ENCODE data around the gene RSL24D1. TPM values are rescaled to one million over a fixed set of nuclear protein-coding genes. Genes with fewer than 3 reads are reported as not detected.

RSL24D1 gene
- total and polyA plus RNA-seq, 9 of the 15 experiments (the other 6 are each of a cell fraction or from before 2014, with no cell fraction given) = 133 to 324 (median 223) TPM

- Histone ChIP-seq H3K4me3 (no peak overlapping the region), H3K9me1 (ENCODE audit: control insufficient read depth, insufficient read depth, low read length) (no peaks in the 10 kb centered on the region), H3K79me2 (ENCODE audit: control insufficient read depth, insufficient read depth, low read length) (peaks cover 83% of the 10 kb centered on the region), H3K9ac (ENCODE audit: insufficient read depth in 1 of 2, low read depth in 2 of 2, low read length in 2 of 2) (peak overlapping the region in 1 of 2 experiments; percentile 77; a peak in 2 of 4 replicates), H2AFZ (ENCODE audit: low read depth, low read length) (no peak overlapping the region; the same call in 1 of the 2 replicates), H4K20me1 (replicated peaks; ENCODE audit: control insufficient read depth, insufficient read depth, low read length) (no peaks in the 10 kb centered on the region), H3K9me3 (replicated peaks; ENCODE audit: control insufficient read depth, insufficient read depth, low read depth, low read length) (no peaks in the 10 kb centered on the region), H3K27ac (ENCODE audit: extremely low read depth, low read depth, low read length) (peak overlapping the region; percentile 93), H3K27me3 (ENCODE audit: control insufficient read depth in 2 of 2, insufficient read depth in 2 of 2, low read length in 2 of 2) (no peaks in the 10 kb centered on the region), H3K4me1 (replicated peaks in 1 of 2; ENCODE audit: control insufficient read depth in 2 of 2, insufficient read depth in 2 of 2, low read length in 2 of 2) (peaks cover 0 to 44% of the 10 kb centered on the region in 2 experiments; a peak in 3 of 5 replicates), H3K4me2 (ENCODE audit: insufficient read depth, low read length) (peak overlapping the region; percentile 43), H3K36me3 (ENCODE audit: control insufficient read depth, insufficient read depth, low read length) (peaks cover 5% of the 10 kb centered on the region)
- CTCF ChIA-PET (ENCODE audit: low intra/inter-chr PET ratio) = no interaction called here
- FAIRE-seq = peak; percentile 86
- BruUV-seq (replicated peaks) = no TSS peak
- WGBS (ENCODE audit: insufficient coverage, low coverage, missing lambda C conversion rate) = 0% methylated on average over 5 of the region's 5 CpGs
- intact Hi-C loops (cut with micrococcal nuclease) (loop anchor here (5.0 kb wide), 1 partner anchor 168 kb away; the partner anchor contains the start of genes CCPG1 and PIERCE2), in situ Hi-C loops (cut with MboI) (loop anchor here (5.0 kb wide), 1 partner anchor 43 kb away; no protein-coding TSS in a partner anchor)
- POLR2A ChIA-PET = interaction anchor here (0.6 to 2.8 kb wide), 6 partner anchors 10 to 79 kb away, joined by 3 to 11 read pairs (median 4); partner anchors contain the start of genes PIGB and PIGBOS1
- ATAC-seq = peak; percentile 74
- DNase-seq (ENCODE audit: extremely low read depth in 1 of 4, low spot score in 3 of 4) = peak; percentile 48 to 87 (median 64)
- TF ChIP-seq ZNF239 (CRISPR knock-in tag; IDR thresholded peaks at IDR 0.05) (no peak), SOX6 (IDR thresholded peaks at IDR 0.05) (peak; percentile 61; the same call in 1 of the 2 replicates), ZNF507 (tag; conservative IDR thresholded peaks at IDR 0.05) (no peak), TBL1XR1 (IDR thresholded peaks at IDR 0.05; ENCODE audit: low read length in 2 of 2) (peak in 1 of 2 experiments; percentile 73; a peak in 1 of 4 replicates), TAL1 (IDR thresholded peaks at IDR 0.05) (peak; percentile 85), IRF9 (tag; IDR thresholded peaks at IDR 0.05) (no peak), ZNF778 (CRISPR knock-in tag; IDR thresholded peaks at IDR 0.05) (no peak), ZNF121 (CRISPR knock-in tag; conservative IDR thresholded peaks at IDR 0.05) (no peak), TEAD1 (CRISPR knock-in tag; IDR thresholded peaks at IDR 0.05) (0 out of 4 replicates have a peak, but pooled peaks have one; percentile 2 to 48)
- TF ChIP-seq, protein P1, sequence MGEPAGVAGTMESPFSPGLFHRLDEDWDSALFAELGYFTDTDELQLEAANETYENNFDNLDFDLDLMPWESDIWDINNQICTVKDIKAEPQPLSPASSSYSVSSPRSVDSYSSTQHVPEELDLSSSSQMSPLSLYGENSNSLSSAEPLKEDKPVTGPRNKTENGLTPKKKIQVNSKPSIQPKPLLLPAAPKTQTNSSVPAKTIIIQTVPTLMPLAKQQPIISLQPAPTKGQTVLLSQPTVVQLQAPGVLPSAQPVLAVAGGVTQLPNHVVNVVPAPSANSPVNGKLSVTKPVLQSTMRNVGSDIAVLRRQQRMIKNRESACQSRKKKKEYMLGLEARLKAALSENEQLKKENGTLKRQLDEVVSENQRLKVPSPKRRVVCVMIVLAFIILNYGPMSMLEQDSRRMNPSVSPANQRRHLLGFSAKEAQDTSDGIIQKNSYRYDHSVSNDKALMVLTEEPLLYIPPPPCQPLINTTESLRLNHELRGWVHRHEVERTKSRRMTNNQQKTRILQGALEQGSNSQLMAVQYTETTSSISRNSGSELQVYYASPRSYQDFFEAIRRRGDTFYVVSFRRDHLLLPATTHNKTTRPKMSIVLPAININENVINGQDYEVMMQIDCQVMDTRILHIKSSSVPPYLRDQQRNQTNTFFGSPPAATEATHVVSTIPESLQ (CRISPR knock-in tag; IDR thresholded peaks at IDR 0.05) = 0 out of 2 replicates have a peak, but pooled peaks have one; percentile 15
- TF ChIP-seq, protein P2, sequence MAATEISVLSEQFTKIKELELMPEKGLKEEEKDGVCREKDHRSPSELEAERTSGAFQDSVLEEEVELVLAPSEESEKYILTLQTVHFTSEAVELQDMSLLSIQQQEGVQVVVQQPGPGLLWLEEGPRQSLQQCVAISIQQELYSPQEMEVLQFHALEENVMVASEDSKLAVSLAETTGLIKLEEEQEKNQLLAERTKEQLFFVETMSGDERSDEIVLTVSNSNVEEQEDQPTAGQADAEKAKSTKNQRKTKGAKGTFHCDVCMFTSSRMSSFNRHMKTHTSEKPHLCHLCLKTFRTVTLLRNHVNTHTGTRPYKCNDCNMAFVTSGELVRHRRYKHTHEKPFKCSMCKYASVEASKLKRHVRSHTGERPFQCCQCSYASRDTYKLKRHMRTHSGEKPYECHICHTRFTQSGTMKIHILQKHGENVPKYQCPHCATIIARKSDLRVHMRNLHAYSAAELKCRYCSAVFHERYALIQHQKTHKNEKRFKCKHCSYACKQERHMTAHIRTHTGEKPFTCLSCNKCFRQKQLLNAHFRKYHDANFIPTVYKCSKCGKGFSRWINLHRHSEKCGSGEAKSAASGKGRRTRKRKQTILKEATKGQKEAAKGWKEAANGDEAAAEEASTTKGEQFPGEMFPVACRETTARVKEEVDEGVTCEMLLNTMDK (IDR thresholded peaks at IDR 0.05; ENCODE audit: borderline replicate concordance, insufficient read depth, low read depth, low read length, poor library complexity, severe bottlenecking) = no peak
These were observed 42.8 kb upstream of the RSL24D1 start for GRCh38 chr15:55239440-55240124.

All from K562 (cell line).